ENCODE results near the gene ACER3. TPM values are rescaled to one million over a fixed set of nuclear protein-coding genes. Genes with fewer than 3 reads are reported as not detected.

Gene ACER3
- total RNA-seq, 1 experiment from 2014 or later, result 31.0 TPM

- H3K27me3 ChIP-seq (replicated peaks; ENCODE audit: insufficient read depth, low read depth, low read length, poor library complexity), result no peaks in the 10 kb centered on the region
- ChIA-PET POLR2A (ENCODE audit: low non-redundant PET) (no interaction called here), CTCF (no interaction called here)
- no peaks in the 10 kb centered on the region for H3K9me3 ChIP-seq (ENCODE audit: low read depth, low read length, poor library complexity, severe bottlenecking)
- H3K36me3 ChIP-seq (ENCODE audit: insufficient read depth, low read length, poor library complexity, severe bottlenecking), result no peaks in the 10 kb centered on the region
- TF ChIP-seq, protein P1, sequence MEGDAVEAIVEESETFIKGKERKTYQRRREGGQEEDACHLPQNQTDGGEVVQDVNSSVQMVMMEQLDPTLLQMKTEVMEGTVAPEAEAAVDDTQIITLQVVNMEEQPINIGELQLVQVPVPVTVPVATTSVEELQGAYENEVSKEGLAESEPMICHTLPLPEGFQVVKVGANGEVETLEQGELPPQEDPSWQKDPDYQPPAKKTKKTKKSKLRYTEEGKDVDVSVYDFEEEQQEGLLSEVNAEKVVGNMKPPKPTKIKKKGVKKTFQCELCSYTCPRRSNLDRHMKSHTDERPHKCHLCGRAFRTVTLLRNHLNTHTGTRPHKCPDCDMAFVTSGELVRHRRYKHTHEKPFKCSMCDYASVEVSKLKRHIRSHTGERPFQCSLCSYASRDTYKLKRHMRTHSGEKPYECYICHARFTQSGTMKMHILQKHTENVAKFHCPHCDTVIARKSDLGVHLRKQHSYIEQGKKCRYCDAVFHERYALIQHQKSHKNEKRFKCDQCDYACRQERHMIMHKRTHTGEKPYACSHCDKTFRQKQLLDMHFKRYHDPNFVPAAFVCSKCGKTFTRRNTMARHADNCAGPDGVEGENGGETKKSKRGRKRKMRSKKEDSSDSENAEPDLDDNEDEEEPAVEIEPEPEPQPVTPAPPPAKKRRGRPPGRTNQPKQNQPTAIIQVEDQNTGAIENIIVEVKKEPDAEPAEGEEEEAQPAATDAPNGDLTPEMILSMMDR (conservative IDR thresholded peaks at IDR 0.05; ENCODE audit: low read depth, low read length), result no peak
- TF ChIP-seq EZH2 (IDR thresholded peaks at IDR 0.05; ENCODE audit: borderline replicate concordance, low read depth, low read length, poor library complexity, severe bottlenecking), result no peak
- no peak for DNase-seq (ENCODE audit: low spot score)
- no TSS peak for BruUV-seq (replicated peaks)
- H3K4me3 ChIP-seq (ENCODE audit: low read depth, low read length, poor library complexity, severe bottlenecking), result no peak overlapping the region
- intact Hi-C loops (cut with micrococcal nuclease; ENCODE audit: unreplicated experiment), result no loop called here
- H3K4me1 ChIP-seq (ENCODE audit: insufficient read depth, low read length, poor library complexity, severe bottlenecking), result no peaks in the 10 kb centered on the region
- no peak overlapping the region for H3K27ac ChIP-seq (ENCODE audit: low read depth, low read length, poor library complexity, severe bottlenecking)
These were observed 214.0 kb downstream of the ACER3 start for GRCh38 chr11:77074626-77075221.

DNA sequence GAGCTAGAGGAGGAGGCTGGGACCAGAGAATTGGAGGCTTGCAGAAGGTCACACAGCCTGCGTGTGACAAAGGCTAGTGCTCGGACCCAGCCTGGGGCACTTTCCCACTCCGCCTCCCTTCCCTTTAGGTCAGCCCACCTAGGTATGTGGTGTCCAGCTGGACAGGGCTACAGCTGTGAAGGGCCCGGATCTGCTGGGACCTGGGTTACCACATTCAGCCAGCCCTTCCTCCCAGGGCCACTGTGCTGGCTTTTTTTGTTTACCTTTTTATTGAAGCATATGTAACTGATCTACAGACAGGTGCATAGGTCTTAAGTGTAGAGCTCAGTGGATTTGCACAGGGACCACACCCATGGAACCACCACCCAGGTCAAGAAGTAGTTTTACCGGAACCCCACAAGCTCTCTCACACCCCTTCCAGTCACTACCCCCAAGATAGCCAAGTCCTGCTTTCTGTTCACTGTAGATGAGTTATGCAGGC lies 214.7 kb downstream of the ACER3 start:
- intact Hi-C loops (cut with micrococcal nuclease; ENCODE audit: unreplicated experiment), result no loop called here
- POLR2A ChIA-PET (ENCODE audit: low non-redundant PET), result no interaction called here

More for the DNA sequence above, 214.7 kb downstream of the ACER3 start:
- no peak overlapping the region for H3K4me3 ChIP-seq (ENCODE audit: low read depth, low read length, poor library complexity, severe bottlenecking)
- BruUV-seq (replicated peaks), result no TSS peak
- no peaks in the 10 kb centered on the region for H3K4me1 ChIP-seq (ENCODE audit: insufficient read depth, low read length, poor library complexity, severe bottlenecking)
- no peak for DNase-seq (ENCODE audit: low spot score)
- no peak overlapping the region for H3K27ac ChIP-seq (ENCODE audit: low read depth, low read length, poor library complexity, severe bottlenecking)
- H3K27me3 ChIP-seq (replicated peaks; ENCODE audit: insufficient read depth, low read depth, low read length, poor library complexity), result no peaks in the 10 kb centered on the region
- no peaks in the 10 kb centered on the region for H3K9me3 ChIP-seq (ENCODE audit: low read depth, low read length, poor library complexity, severe bottlenecking)
- TF ChIP-seq EZH2 (IDR thresholded peaks at IDR 0.05; ENCODE audit: borderline replicate concordance, low read depth, low read length, poor library complexity, severe bottlenecking), result no peak
- TF ChIP-seq, protein P1 (conservative IDR thresholded peaks at IDR 0.05; ENCODE audit: low read depth, low read length), result no peak
- H3K36me3 ChIP-seq (ENCODE audit: insufficient read depth, low read length, poor library complexity, severe bottlenecking), result no peaks in the 10 kb centered on the region
- CTCF ChIA-PET, result no interaction called here

Other genes starting within 250 kb of the ACER3 start
- gene LRRC32, start 190.2 kb upstream of the ACER3 start, total RNA-seq (2021), result not detected in 2 replicates
- 25.3 and 29.0 TPM in 2 replicates for gene TSKU, start 77.6 kb upstream of the ACER3 start, total RNA-seq (2021)
- gene B3GNT6, start 173.5 kb downstream of the ACER3 start, total RNA-seq (2021), result not detected in 2 replicates
- 4.3 and 7.0 TPM in 2 replicates for gene CAPN5, start 206.1 kb downstream of the ACER3 start, total RNA-seq (2021)
- not detected in 2 replicates for gene OMP, start 241.9 kb downstream of the ACER3 start, total RNA-seq (2021)